Prostate gland (tissue), 2 donors: Measurements from ENCODE around the gene YDJC.

ENCODE experiments used
- POLR2A ChIP-seq: fragments of 450-650 bp; IDR thresholded peaks from one replicate; pipeline ENCODE4 v1.6.1; 2016; ENCODE audit warnings: antibody characterized with exemption, mild to moderate bottlenecking
- POLR2AphosphoS5 ChIP-seq: sonication (generic); formaldehyde crosslinking; IDR thresholded peaks from one replicate; pipeline ENCODE4 v1.6.1; 2017; ENCODE audit warnings: antibody characterized with exemption
- TF ChIP-seq, protein P1 (sequence below), 4 experiments: fragments of 200-600 bp in 2 of 4; fragments of 450-650 bp in 2 of 4; sonication (generic) in 2 of 4; IDR thresholded peaks; 1 replicate in 3 of 4; 2 replicates in 1 of 4; pipeline ENCODE4 v1.5.1; 2016 to 2019; ENCODE audit warnings: antibody characterized with exemption in 4 of 4, mild to moderate bottlenecking in 2 of 4, moderate library complexity in 2 of 4

- no peak for TF ChIP-seq POLR2AphosphoS5
- TF ChIP-seq, protein P1, sequence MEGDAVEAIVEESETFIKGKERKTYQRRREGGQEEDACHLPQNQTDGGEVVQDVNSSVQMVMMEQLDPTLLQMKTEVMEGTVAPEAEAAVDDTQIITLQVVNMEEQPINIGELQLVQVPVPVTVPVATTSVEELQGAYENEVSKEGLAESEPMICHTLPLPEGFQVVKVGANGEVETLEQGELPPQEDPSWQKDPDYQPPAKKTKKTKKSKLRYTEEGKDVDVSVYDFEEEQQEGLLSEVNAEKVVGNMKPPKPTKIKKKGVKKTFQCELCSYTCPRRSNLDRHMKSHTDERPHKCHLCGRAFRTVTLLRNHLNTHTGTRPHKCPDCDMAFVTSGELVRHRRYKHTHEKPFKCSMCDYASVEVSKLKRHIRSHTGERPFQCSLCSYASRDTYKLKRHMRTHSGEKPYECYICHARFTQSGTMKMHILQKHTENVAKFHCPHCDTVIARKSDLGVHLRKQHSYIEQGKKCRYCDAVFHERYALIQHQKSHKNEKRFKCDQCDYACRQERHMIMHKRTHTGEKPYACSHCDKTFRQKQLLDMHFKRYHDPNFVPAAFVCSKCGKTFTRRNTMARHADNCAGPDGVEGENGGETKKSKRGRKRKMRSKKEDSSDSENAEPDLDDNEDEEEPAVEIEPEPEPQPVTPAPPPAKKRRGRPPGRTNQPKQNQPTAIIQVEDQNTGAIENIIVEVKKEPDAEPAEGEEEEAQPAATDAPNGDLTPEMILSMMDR (IDR thresholded peaks at IDR 0.05) = no peak
- no peak for TF ChIP-seq POLR2A
Measured at GRCh38 chr22:21634844-21635243, 5.0 kb upstream of the YDJC start.
